Tongue (tissue), 2 donors: ENCODE measurements around the gene COX17. TPM values are rescaled to one million over a fixed set of nuclear protein-coding genes. Genes with fewer than 3 reads are reported as not detected.

ENCODE experiments used
- DNase-seq: peaks from one replicate; pipeline ENCODE4 v3.0.0-alpha.2; 2015
- total RNA-seq: library from RNA; depleted of rRNA; stranded (reverse); fragments of >200 nt; gene quantifications from one replicate; pipeline ENCODE4 v1.2.3, GENCODE V29; 2014

Gene COX17
- total RNA-seq, 1 donor from 2014 or later: 17.2 TPM

DNA sequence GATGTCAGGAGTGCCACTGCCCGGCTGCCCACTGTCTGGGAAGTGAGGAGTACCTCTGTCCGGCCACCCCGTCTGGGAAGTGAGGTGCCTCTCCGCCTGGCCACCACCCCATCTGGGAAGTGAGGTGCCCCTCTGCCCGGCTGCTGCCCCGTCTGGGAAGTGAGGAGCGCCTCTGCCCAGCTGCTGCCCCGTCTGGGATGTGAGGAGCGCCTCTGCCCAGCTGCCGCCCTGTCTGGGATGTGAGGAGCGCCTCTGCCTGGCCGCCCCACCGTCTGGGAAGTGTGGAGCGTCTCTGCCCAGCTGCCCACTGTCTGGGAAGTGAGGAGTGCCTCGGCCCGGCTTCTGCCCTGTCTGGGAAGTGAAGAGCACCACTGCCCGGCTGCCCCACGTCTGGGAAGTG lies 3.3 kb downstream of the COX17 start:
- DNase-seq: no peak

DNA sequence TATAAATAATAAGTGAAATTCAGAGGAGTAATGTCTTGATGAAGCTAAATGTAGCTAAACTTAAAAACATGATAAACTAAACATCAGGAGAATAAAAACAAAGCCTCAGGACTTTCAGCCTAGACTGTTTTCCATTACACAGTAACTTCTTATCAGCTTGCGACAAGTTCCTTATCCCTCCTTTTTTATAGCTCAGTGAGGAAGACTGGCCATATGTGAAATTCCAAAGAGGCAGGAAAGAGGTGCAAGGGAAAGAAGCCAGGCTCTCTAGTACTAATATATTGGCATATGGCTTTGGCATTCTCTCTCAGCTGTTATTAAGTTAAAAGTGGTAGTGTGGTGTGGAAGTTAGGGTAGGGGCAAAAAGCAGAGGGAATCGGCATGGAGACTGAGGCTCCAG lies 4.4 kb downstream of the COX17 start:
- no peak for DNase-seq

DNA sequence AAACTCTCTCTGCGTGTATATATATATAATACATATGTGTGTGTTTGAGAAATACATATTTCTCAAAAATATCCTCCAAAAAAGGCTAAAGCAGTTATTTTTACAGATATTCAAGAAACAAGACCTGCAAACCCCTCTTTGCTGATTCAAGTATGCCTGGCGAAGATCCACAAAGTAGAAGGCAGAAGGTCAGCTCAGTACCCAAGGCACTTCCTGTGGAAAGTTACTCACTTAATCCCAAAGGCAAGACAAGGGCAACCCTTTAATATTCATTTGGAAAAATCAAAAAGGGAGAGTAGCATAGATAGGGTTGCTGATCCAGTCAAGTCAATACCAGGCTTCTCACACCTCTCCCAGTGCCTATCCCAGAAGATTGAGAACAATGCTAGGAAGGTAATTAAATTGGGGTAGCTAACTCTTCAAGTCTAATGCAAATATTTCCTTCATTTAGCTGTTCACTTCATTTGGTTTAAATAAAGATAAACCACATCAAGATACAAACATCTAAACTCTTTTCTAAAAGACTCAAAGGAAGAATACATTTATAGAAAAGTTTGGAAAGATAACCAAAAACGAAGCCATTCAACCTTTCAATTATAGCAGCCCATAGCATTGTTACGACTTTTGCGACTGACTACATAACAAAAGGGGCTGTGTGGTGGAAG lies 7.2 kb downstream of the COX17 start:
- DNase-seq: no peak

GRCh38 chr3:119665954-119666559 lies 11.1 kb downstream of the COX17 start:
- DNase-seq: no peak

DNA sequence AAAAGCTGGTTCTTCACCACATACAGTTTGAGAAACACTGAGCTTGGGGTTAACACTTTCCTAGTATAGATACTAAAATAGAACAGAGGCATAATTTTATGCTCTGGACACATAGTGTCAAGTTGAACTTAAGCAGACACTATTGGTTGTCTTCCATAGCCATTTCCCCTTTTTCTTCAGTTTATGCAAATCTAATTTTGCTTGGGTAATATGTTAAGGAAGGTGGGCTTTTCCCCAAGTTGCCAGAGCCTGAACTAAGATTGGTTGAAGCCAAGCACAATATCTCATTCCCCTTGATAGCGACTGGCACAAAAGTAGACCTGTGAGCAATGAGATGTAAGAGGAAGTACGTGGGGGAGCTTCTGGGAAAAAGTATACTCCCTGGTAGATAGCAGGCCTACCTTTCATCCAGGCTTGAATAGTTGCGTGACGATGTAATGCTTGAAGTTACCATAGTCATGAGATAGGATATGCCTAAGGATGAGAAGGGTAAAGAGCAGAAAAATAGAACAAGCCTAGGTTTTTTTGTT lies 12.3 kb downstream of the COX17 start:
- no peak for DNase-seq

DNA sequence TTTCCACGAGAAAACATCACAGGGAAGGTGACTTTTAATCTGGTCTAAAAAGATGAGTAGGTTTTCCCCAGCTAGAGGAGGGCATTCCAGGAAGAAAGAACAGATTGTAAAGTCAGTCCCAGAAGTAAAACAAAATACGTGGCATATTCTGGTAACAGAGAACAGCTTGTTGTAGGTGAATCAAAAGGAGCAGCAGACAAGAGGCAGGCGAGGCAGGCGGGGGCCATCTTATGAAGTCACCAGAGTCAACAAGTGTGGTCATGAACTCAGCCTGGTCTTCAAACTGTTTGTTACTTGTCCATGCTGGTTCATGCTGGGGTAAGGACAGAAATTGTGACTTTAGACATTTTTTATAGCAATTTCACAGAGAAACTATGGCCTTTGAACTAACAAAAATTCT lies 12.8 kb downstream of the COX17 start:
- no peak for DNase-seq

- DNase-seq: no peak
These were observed 13.3 kb downstream of the COX17 start for GRCh38 chr3:119663885-119664284.

- DNase-seq: peak; percentile 88
These were observed 14.4 kb downstream of the COX17 start for GRCh38 chr3:119662604-119663373.

GRCh38 chr3:119660474-119661440 lies 16.4 kb downstream of the COX17 start, which contains the start of gene POPDC2:
POPDC2 (minus strand) TSS chr3:119660589; CDS start chr3:119660423, 166 bp downstream.
- DNase-seq: peak; percentile 51

DNA sequence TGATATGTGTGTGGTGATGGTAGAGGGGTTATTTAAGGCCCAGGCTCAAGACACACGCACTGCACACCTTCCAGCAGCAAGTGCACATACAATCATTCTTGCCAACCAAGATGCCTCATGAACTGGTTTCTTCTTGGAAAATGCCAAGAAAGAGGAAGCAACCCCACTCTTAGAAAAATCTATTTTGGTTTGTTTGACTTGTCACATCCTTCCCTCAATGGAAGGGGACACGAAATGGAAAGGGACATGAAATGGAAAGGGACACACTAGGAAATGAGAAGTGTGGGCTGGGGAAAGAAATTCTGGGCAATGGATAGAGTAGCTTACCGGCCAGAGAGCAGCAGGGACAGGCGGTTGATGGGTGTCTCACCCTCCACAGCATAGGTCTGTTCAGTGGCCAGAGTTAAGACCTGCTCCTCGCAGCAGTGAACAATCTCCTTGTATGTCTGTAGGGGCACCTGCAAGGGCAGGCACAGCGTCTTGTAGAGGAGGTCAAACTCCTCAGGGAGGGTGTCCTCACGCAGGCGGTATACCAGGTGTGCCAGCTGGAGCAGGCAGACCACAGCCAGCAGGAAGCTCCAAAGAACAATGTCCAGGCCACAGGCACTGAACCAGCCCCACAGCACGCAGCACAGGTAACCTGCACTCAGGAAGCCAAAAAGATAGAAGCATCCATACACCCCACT lies 17.5 kb downstream of the COX17 start:
- no peak for DNase-seq

DNA sequence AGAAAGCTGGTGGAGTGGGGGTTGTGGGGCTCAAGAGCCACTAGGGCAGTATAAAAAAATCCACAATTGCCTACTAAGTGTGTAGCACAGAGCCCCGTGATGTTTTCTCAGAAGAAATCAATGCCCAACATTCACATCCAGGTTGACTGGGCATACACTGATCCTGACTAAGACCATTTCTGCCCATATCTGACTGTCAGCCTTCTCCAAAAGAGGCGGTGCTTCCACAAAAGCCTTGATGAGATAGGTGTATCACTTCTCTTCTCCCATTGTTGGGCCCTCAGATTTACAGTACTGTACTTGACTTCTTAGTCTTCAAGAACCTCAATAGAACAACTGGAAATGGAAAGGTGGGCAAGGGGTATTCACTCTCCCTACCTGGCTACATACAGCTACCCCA lies 18.2 kb downstream of the COX17 start:
- no peak for DNase-seq

- DNase-seq: no peak
These were observed 19.1 kb downstream of the COX17 start for GRCh38 chr3:119657887-119658702.

DNA sequence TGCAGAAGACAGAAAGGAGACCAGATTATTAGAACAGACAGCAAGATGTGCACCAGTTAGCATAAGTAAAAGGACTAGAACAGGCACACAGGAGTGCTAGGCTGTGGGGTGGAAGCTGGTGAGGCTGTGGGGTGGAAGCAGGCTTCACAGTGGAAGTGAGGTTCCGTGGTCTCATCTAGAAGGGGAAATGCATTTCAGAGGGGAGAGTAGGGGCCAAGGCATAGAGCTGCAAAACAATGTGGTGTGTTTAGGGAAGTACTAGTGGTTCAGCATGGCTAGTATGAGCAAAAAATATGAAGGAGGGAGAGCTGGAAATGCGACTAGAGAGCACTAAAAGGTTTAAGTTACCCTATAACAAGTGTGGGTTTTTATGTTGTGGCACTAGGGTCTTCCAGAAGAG lies 23.3 kb downstream of the COX17 start:
- DNase-seq: no peak

GRCh38 chr3:119652306-119653033 lies 24.7 kb downstream of the COX17 start:
- peak; percentile 89 for DNase-seq

GRCh38 chr3:119649761-119650160 lies 27.4 kb downstream of the COX17 start:
- DNase-seq: no peak

GRCh38 chr3:119647843-119648575 lies 29.2 kb downstream of the COX17 start:
- no peak for DNase-seq

DNA sequence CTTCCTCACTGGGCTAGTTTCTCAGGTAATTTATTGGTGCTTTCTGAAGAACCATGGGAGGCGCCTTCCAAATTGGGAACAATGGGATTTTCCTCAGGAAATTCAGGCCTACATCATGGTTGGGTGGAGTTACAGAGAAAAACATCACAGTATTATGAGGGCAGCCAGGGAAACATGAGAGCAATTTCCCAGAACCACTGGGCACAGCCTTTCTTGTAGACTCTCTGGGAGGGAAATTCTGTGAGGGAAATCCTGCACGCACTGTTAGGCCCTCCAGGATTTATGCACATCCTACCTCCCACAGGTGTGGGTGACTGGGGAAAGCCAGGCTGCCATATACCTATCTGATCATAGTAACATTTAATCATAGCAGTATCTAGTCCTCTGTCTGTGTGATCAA lies 30.0 kb downstream of the COX17 start:
- DNase-seq: no peak

GRCh38 chr3:119645813-119646212 lies 31.4 kb downstream of the COX17 start:
- no peak for DNase-seq

- DNase-seq: no peak
These were observed 32.7 kb downstream of the COX17 start for GRCh38 chr3:119644481-119644880.
